ENCODE results near the gene FGF4.

DNA sequence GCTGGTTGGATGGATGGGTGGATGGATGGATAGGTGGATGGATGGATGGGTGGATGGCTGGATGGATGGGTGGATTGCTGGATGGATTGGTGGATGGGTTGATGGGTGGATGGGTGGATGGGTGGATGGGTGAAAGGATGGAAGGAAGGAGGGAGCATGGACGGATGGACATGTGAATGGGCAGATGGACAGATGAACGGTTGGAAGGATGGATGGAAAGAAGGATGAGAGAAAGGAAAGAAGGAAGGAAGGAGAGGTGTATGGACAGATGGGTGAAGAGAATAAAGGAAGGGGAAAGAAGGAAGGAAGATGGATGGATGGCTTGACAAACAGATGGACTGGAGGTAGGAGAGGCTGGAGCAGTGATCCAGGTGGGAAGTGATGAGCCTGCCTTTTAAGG is 38.7 kb upstream of the FGF4 start:
- no peak for TF ChIP-seq EZH2 (IDR thresholded peaks at IDR 0.05; ENCODE audit: borderline replicate concordance, low read depth, low read length, poor library complexity, severe bottlenecking)
- TF ChIP-seq, protein P1, sequence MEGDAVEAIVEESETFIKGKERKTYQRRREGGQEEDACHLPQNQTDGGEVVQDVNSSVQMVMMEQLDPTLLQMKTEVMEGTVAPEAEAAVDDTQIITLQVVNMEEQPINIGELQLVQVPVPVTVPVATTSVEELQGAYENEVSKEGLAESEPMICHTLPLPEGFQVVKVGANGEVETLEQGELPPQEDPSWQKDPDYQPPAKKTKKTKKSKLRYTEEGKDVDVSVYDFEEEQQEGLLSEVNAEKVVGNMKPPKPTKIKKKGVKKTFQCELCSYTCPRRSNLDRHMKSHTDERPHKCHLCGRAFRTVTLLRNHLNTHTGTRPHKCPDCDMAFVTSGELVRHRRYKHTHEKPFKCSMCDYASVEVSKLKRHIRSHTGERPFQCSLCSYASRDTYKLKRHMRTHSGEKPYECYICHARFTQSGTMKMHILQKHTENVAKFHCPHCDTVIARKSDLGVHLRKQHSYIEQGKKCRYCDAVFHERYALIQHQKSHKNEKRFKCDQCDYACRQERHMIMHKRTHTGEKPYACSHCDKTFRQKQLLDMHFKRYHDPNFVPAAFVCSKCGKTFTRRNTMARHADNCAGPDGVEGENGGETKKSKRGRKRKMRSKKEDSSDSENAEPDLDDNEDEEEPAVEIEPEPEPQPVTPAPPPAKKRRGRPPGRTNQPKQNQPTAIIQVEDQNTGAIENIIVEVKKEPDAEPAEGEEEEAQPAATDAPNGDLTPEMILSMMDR (conservative IDR thresholded peaks at IDR 0.05; ENCODE audit: low read depth, low read length) = no peak
